ENCODE data around the gene ZNF559. TPM values are rescaled to one million over a fixed set of nuclear protein-coding genes. Genes with fewer than 3 reads are reported as not detected.

ZNF559 gene
- total and polyA plus RNA-seq, 2 of the 8 experiments (the other 6 are each of a cell fraction or from before 2014, with no cell fraction given), result 10.2 to 17.6 TPM

- no peak overlapping the region for H4K8ac ChIP-seq (ENCODE audit: extremely low read depth, insufficient read depth, low read length)
- no peak overlapping the region for H4K91ac ChIP-seq (replicated peaks; ENCODE audit: insufficient read length, low read length)
- H3K23ac ChIP-seq (ENCODE audit: insufficient read length), result no peak overlapping the region
- ChIA-PET CTCF (ENCODE audit: partially characterized antibody) (no interaction called here), POLR2A (ENCODE audit: partially characterized antibody) (interaction anchor here (1.2 kb wide), 1 partner anchor 82 kb away, joined by 3 read pairs; the partner anchor contains the start of gene ZNF266)
- no peak overlapping the region for H4K5ac ChIP-seq (ENCODE audit: insufficient read length, low read depth, low read length)
- no peak overlapping the region for H2BK20ac ChIP-seq (ENCODE audit: low read length)
- H3K79me2 ChIP-seq (ENCODE audit: control insufficient read depth in 1 of 2, insufficient read depth in 2 of 2, low read length in 2 of 2), result no peaks in the 10 kb centered on the region
- H3K18ac ChIP-seq (ENCODE audit: extremely low read depth, low read length), result no peak overlapping the region
- no peak overlapping the region for H2AFZ ChIP-seq (ENCODE audit: low read length)
- H3K36me3 ChIP-seq (ENCODE audit: control insufficient read depth in 2 of 4, insufficient read depth in 4 of 4, low read length in 3 of 4), result peaks cover 0 to 23% (median 0%) of the 10 kb centered on the region in 4 experiments; a peak in 3 of 8 replicates
- no peak overlapping the region for H3K9ac ChIP-seq (replicated peaks in 1 of 4; ENCODE audit: extremely low read depth in 1 of 4, low read depth in 3 of 4, low read length in 3 of 4)
- no peak overlapping the region for H2BK5ac ChIP-seq (ENCODE audit: low read depth, low read length)
- no peaks in the 10 kb centered on the region for H3K23me2 ChIP-seq (ENCODE audit: low read depth, low read length)
- FAIRE-seq, result no peak
- no peak overlapping the region for H3K56ac ChIP-seq (replicated peaks; ENCODE audit: insufficient read length, low read depth, low read length)
- H3K27me3 ChIP-seq (replicated peaks in 1 of 4; ENCODE audit: control insufficient read depth in 3 of 4, extremely low read depth in 1 of 4, insufficient read depth in 3 of 4, low read length in 3 of 4), result no peaks in the 10 kb centered on the region
- no peak overlapping the region for H3K14ac ChIP-seq (ENCODE audit: insufficient read length)
- H3K27ac ChIP-seq (ENCODE audit: low read depth, low read length), result no peak overlapping the region
- peaks cover 41 to 52% of the 10 kb centered on the region in 2 experiments for H3K9me3 ChIP-seq (ENCODE audit: insufficient read depth in 2 of 2, low read depth in 1 of 2, low read length in 1 of 2)
- H3K4me2 ChIP-seq (ENCODE audit: insufficient read depth in 1 of 2, low read depth in 2 of 2, low read length in 2 of 2), result no peak overlapping the region
- H3K79me1 ChIP-seq (ENCODE audit: low read depth, low read length), result no peaks in the 10 kb centered on the region
- H3K4me1 ChIP-seq (replicated peaks in 1 of 4; ENCODE audit: control insufficient read depth in 3 of 4, insufficient read depth in 4 of 4, low read length in 3 of 4), result no peaks in the 10 kb centered on the region
- no peak overlapping the region for H2BK120ac ChIP-seq (replicated peaks; ENCODE audit: low read depth, low read length)
- H3K4ac ChIP-seq (replicated peaks; ENCODE audit: insufficient read length, low read depth, low read length), result no peak overlapping the region
- no peak overlapping the region for H2AK5ac ChIP-seq (ENCODE audit: low read depth, low read length)
- no peak overlapping the region for H2BK12ac ChIP-seq (ENCODE audit: low read depth, low read length)
- no peak overlapping the region for H2BK15ac ChIP-seq (ENCODE audit: low read length)
- no peak for TF ChIP-seq ATF2 (IDR thresholded peaks at IDR 0.05; ENCODE audit: low read length)
- no peak for TF ChIP-seq GABPA (IDR thresholded peaks at IDR 0.05; ENCODE audit: borderline replicate concordance, insufficient read depth, low read length)
- no peak for TF ChIP-seq CTBP2 (IDR thresholded peaks at IDR 0.05; ENCODE audit: borderline replicate concordance, insufficient read depth, insufficient read length, low read length)
- TF ChIP-seq CHD1 (IDR thresholded peaks at IDR 0.05; ENCODE audit: low read depth, low read length), result no peak
- no peak for TF ChIP-seq YY1 (IDR thresholded peaks at IDR 0.05; ENCODE audit: low read depth, low read length)
- TF ChIP-seq SIN3A (conservative IDR thresholded peaks at IDR 0.05 in 1 of 2, IDR thresholded peaks at IDR 0.05 in 1 of 2; ENCODE audit: low read depth in 1 of 2, low read length in 2 of 2), result no peak
- no peak for TF ChIP-seq KDM5A (IDR thresholded peaks at IDR 0.05; ENCODE audit: low read length)
- TF ChIP-seq SP1 (IDR thresholded peaks at IDR 0.05; ENCODE audit: low read depth, low read length), result no peak
- no peak for TF ChIP-seq MAX (IDR thresholded peaks at IDR 0.05)
- TF ChIP-seq JUN (IDR thresholded peaks at IDR 0.05; ENCODE audit: low read depth, low read length), result no peak
- no peak for DNase-seq (ENCODE audit: low read depth in 1 of 2, low spot score in 2 of 2)
- no peak overlapping the region for H3K4me3 ChIP-seq (ENCODE audit: extremely low read depth in 1 of 4, insufficient read depth in 2 of 4, low read depth in 3 of 4, low read length in 4 of 4)
- no peaks in the 10 kb centered on the region for H4K20me1 ChIP-seq (replicated peaks in 1 of 2; ENCODE audit: control insufficient read depth in 1 of 2, insufficient read depth in 2 of 2, low read length in 2 of 2)
Observed at GRCh38 chr19:9353011-9353410, 29.0 kb downstream of the ZNF559 start.

Data from H1 (cell line).